D721Med (cell line): ENCODE measurements around the gene DECR2.

ENCODE experiments used
- DNase-seq: peaks from one replicate; pipeline ENCODE4 v3.0.0; 2011; ENCODE audit warnings: low spot score; ENCODE audit not compliant: insufficient read length
- FAIRE-seq: peaks from 2 replicates; lab custom pipeline; 2011; peaks lifted over from hg19 to GRCh38; lab: Jason Lieb, UNC
- TF ChIP-seq, protein P1 (sequence below): IDR thresholded peaks from 2 replicates; pipeline ENCODE4 v1.5.1; 2012; ENCODE audit warnings: mild to moderate bottlenecking, control low read depth; ENCODE audit not compliant: insufficient read depth; ENCODE audit errors: missing control alignments

Gene DECR2

DNA sequence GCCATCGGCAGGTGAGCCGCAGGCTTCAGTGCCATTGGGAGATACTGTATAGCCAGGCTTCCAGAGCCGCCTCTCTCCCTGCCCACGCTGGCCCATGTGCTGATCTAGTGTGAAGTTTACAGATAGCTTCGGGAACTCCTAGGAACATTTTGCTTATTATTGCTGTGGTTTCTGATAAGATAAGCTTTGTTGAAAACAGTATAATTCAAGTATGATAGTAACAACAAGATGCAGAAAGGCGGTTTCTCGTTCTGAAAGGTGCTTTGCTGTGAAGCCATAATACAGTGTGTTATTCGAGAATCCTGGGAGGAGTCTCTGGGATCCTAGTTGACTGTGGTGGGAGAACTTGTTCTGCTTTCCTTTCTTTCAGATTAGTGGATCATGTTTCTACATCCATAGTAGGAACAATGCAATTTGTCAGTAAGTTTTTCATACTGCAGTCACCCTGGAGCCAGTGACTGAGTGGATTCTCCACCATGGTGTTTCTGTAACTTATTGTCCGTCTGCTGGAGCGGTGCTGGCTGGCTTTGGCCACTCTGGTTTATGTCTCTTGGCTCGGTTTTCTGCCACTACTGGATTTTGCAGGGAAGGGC, 55.3 kb downstream of the DECR2 start:
- FAIRE-seq (no peak), DNase-seq (no peak)
- TF ChIP-seq, protein P1, sequence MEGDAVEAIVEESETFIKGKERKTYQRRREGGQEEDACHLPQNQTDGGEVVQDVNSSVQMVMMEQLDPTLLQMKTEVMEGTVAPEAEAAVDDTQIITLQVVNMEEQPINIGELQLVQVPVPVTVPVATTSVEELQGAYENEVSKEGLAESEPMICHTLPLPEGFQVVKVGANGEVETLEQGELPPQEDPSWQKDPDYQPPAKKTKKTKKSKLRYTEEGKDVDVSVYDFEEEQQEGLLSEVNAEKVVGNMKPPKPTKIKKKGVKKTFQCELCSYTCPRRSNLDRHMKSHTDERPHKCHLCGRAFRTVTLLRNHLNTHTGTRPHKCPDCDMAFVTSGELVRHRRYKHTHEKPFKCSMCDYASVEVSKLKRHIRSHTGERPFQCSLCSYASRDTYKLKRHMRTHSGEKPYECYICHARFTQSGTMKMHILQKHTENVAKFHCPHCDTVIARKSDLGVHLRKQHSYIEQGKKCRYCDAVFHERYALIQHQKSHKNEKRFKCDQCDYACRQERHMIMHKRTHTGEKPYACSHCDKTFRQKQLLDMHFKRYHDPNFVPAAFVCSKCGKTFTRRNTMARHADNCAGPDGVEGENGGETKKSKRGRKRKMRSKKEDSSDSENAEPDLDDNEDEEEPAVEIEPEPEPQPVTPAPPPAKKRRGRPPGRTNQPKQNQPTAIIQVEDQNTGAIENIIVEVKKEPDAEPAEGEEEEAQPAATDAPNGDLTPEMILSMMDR = no peak

DNA sequence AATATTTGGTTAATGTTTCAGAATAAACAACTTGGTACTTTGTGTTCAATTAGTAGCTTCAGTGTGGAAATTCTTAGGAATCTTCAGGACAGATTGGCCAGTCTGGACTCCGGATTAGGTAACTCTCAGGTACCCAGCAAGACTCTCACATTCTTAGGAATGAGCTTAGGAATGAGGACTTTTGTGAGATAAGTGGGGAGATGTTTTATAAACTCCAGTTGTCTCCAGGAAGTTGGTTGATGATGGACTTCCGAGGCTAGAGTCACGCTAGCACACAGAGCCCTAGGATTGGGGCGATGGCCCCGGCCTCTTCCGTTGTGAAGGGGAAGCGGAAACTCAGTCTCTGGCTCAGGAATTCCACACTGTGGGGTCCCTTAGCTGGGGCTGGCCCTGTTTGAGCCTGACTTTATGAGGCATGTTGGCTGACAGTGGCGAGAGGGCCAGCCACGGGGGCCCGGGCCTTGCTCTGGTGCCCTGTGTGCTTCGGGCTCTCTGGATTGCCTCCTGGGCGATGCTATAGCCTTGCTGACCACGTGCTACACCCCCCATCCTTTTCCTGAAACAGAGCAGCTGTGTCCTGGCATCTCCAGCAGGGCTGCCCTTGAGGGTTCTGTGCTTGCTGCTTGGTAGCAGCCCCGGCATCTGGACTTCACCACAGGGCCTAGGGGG, 56.2 kb downstream of the DECR2 start:
- FAIRE-seq = no peak
- no peak for DNase-seq
- TF ChIP-seq, protein P1 = no peak

- FAIRE-seq (no peak), DNase-seq (no peak)
- TF ChIP-seq, protein P1 = no peak
Observed at GRCh38 chr16:459761-460160, 58.1 kb downstream of the DECR2 start.

GRCh38 chr16:460787-461186, 59.1 kb downstream of the DECR2 start:
- TF ChIP-seq, protein P1 = no peak
- no peak for DNase-seq
- no peak for FAIRE-seq
